HG02970 (cell line): Measurements from ENCODE around the gene SERPINA5.

Experiments
- ATAC-seq: cut with Tn5 transposase; IDR thresholded peaks from one replicate; pipeline ENCODE4 v1.9.1; 2021; ENCODE audit warnings: mild to moderate bottlenecking, moderate library complexity, moderate number of reproducible peaks; ENCODE audit not compliant: unreplicated experiment, low FRiP score

Gene SERPINA5

GRCh38 chr14:94581127-94581999 is at the start of gene SERPINA5:
Gene SERPINA5, plus strand, starts transcription at chr14:94581426. Its CDS starts 5,937 bp downstream, at chr14:94587363.
- ATAC-seq, result no peak

GRCh38 chr14:94532447-94532846 is 48.8 kb upstream of the SERPINA5 start:
- ATAC-seq, result no peak

GRCh38 chr14:94535506-94535905 is 45.7 kb upstream of the SERPINA5 start:
- ATAC-seq, result no peak

GRCh38 chr14:94536836-94537235 is 44.4 kb upstream of the SERPINA5 start:
- ATAC-seq, result no peak

GRCh38 chr14:94538070-94538740 is 43.0 kb upstream of the SERPINA5 start:
- no peak for ATAC-seq

- no peak for ATAC-seq
These were observed 42.0 kb upstream of the SERPINA5 start for GRCh38 chr14:94539181-94539580.

GRCh38 chr14:94540031-94540794 is 41.0 kb upstream of the SERPINA5 start:
- ATAC-seq, result no peak

GRCh38 chr14:94541234-94541975 is 39.8 kb upstream of the SERPINA5 start:
- no peak for ATAC-seq

GRCh38 chr14:94542111-94542810 is 39.0 kb upstream of the SERPINA5 start:
- ATAC-seq, result no peak

- no peak for ATAC-seq
These were observed 38.3 kb upstream of the SERPINA5 start for GRCh38 chr14:94542811-94543440.

GRCh38 chr14:94543449-94544124 is 37.6 kb upstream of the SERPINA5 start:
- ATAC-seq, result no peak

GRCh38 chr14:94544726-94545125 is 36.5 kb upstream of the SERPINA5 start:
- ATAC-seq, result no peak

GRCh38 chr14:94545131-94545841 is 35.9 kb upstream of the SERPINA5 start:
- ATAC-seq, result no peak

- no peak for ATAC-seq
These were observed 34.0 kb upstream of the SERPINA5 start for GRCh38 chr14:94547151-94547680.

- ATAC-seq, result no peak
These were observed 33.5 kb upstream of the SERPINA5 start for GRCh38 chr14:94547726-94548125.

- no peak for ATAC-seq
These were observed 32.9 kb upstream of the SERPINA5 start for GRCh38 chr14:94548131-94548998.
